ENCODE data around the gene SPSB3. TPM values are rescaled to one million over a fixed set of nuclear protein-coding genes. Genes with fewer than 3 reads are reported as not detected.
A peak's percentile ranks its signal among the peaks of the same experiment; 100 is the strongest.

SPSB3 gene
- total RNA-seq, 2 donors from 2014 or later, result 19.1 to 29.2 TPM

DNA sequence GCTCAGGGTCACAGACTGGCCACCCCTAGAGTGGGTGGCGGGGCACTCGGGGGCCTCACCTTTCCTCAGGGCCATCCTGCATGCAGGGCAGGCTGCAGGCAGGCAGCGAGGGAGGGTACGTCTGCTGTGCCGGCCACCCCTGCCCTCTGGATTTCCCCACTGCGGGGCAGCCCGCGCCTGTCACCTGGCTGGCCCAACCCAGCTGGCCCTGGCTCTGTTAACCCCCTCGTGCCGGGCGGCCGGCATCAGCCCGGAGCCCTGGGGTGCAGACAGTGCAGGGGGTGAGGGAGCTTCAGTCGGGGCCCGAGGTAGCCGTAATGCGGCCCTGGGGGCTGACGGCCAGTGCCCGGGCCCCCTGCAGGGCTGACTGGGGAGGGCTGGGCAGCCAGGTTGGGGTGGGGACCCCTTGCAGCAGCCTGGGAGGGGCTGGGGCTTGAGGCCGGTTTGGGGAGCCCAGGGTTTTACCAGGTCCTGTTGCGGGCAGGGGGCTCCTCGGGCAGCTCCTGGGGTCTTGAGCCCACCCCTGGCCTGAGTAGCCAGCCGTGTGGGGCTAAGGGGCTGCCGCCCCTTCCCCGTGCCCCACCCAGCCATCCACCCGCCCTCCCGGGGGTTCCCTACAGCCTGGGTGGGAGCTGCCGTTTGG lies 11.3 kb upstream of the SPSB3 start, which contains the start of gene IGFALS:
IGFALS (minus strand) TSS at position 128 of the 643 bp plus-strand sequence; CDS start at position 75, 53 bp downstream.
- peaks cover 0 to 16% of the 10 kb centered on the region in 2 donors for H3K36me3 Mint-ChIP-seq
- H3K9me3 Mint-ChIP-seq, result peaks cover 0 to 7% of the 10 kb centered on the region in 2 donors
- no peak within 1 kb of the TSS for H3K27ac Mint-ChIP-seq
- peak; percentile 9 to 11 for ATAC-seq
- no peak for DNase-seq (ENCODE audit: low spot score in 2 of 2)

GRCh38 chr16:1792836-1793577 lies 10.6 kb upstream of the SPSB3 start:
- Mint-ChIP-seq H3K27ac (no peak overlapping the region), H3K36me3 (peaks cover 0 to 15% of the 10 kb centered on the region in 2 donors), H3K9me3 (peaks cover 0 to 7% of the 10 kb centered on the region in 2 donors)
- ATAC-seq (no peak), DNase-seq (ENCODE audit: low spot score in 2 of 2) (no peak)

DNA sequence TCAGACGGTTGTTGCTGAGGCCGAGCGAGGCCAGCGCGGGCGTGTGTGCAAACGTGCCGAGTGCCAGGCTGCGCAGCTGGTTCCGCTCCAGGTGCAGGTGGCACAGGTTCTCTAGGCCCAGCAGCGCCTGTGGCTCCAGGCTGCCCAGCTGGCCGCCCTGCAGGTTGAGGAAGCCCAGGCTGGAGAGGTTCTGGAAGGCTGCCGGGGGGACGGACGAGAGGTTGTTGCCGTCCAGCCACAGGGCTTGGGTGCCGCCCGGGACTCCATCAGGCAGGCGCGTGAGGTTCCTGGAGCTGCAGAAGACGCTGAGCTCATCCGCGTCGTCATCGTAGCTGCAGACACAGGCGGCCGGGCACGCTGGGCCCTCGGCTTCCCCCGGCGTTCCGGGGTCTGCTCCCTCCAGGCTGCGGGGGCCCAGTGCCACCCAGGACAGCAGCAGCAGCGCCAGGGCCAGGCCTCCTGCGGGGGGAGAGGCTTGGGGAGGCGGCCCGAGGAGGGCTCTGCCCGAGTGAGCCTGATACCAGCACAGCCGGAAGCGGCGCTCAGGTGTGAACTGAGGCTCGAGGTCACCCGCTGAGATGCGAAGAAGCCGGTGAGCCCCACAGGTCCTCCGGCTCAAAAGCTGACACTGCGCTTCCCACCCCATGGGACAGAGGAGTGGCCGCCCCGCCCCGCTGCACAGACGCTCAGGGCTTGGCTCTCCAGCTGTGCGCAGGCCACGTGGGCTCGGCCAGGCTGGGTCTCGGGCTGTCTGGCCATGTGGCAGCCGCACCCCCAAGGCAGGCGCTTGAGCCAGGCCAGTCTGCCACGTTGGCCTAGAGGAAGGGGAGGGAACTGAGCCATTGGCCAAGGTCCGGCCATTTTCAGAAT lies 9.8 kb upstream of the SPSB3 start:
- ATAC-seq (no peak), DNase-seq (ENCODE audit: low spot score in 2 of 2) (no peak)
- peaks cover 0 to 5% of the 10 kb centered on the region in 2 donors for H3K9me3 Mint-ChIP-seq
- H3K36me3 Mint-ChIP-seq, result peaks cover 0 to 6% of the 10 kb centered on the region in 2 donors
- H3K27ac Mint-ChIP-seq, result no peak overlapping the region

DNA sequence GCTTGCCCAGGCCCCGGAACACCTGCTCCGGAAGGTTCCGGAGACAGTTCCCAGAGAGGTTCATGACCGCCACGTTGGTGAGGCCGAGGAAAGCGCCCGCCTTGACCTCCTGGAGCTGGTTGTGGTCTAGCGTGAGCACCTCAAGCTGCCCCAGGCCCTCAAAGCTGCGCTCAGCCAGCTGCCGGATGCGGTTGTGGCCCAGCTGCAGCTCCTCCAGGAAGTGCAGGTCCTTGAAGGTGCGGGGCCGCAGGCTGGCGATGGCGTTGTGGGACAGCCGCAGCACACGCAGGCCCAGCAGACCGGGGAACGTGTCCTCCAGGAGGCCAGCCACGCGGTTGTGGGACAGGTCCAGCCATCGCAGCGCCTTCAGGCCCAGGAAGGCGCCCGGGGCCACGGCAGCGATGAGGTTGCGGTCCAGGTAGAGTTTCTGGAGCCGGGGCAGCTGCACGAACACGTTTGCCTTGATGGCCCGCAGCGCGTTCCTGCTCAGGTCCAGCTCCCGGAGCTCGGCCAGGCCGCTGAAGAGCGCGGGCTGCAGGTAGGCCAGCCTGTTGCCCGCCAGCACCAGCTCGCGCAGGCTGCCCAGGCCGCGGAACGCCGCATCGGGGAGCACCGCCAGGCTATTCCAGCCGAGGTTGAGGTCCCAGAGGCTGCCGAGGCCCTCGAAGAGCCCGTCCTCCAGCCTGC lies 9.0 kb upstream of the SPSB3 start:
- no peak for ATAC-seq
- H3K36me3 Mint-ChIP-seq, result no peaks in the 10 kb centered on the region
- no peak overlapping the region for H3K27ac Mint-ChIP-seq
- DNase-seq (ENCODE audit: low spot score in 2 of 2), result no peak
- no peaks in the 10 kb centered on the region for H3K9me3 Mint-ChIP-seq

DNA sequence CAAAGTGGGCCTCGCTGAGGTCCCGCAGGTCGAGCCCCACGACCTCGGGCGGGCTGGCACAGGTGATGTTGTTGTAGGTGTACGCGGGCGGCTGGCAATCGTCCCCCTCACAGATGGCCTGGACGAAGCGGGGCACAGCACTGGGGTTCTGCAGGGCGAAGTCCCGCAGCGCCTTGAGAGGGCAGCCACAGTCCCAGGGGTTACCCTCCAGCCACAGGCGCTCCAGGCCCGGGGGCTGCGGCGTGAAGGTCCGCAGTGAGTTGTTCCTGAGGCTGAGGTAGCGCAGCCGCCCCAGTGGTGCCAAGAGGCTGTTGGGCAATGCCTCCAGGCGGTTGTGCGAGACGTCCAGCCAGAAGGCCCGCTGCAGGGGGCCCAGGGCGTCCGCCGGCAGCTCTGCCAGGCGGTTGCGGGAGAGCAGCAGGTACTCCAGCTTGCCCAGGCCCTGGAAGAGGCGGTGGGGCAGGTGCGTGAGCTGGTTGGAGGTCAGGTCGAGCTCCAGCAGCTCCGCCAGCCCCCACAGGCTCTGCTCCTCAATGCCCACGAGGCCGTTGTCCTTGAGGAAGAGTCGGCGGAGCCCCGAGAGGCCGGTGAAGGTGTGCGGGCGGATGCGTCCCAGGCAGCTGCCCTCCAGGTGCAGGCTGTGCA lies 8.4 kb upstream of the SPSB3 start:
- Mint-ChIP-seq H3K27ac (no peak overlapping the region), H3K36me3 (no peaks in the 10 kb centered on the region), H3K9me3 (no peaks in the 10 kb centered on the region)
- ATAC-seq, result no peak
- DNase-seq (ENCODE audit: low spot score in 2 of 2), result no peak

- no peak for ATAC-seq
- H3K9me3 Mint-ChIP-seq, result no peaks in the 10 kb centered on the region
- H3K27ac Mint-ChIP-seq, result no peak overlapping the region
- H3K36me3 Mint-ChIP-seq, result no peaks in the 10 kb centered on the region
- no peak for DNase-seq (ENCODE audit: low spot score in 2 of 2)
These were observed 7.9 kb upstream of the SPSB3 start for GRCh38 chr16:1790261-1790610.

DNA sequence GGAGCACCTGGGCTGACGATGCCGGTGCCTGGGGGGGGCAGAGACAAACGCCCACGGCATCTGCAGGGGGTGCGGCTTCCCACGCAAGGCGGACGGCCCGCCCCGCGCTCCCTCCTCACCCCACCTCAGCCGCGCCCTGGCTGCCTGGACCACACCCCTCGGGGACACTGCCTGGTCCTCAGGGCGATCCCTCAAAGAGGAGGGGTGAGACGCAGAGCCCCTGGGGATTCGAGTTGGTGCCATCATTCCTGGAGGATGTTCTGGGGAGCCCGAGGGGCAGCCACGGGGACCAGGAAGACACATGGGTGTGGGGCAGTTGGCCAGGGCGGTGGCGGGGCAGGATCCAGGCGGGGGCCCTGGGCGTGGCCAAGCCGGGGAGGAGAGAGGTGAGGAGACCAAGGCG lies 7.3 kb upstream of the SPSB3 start:
- H3K9me3 Mint-ChIP-seq, result no peaks in the 10 kb centered on the region
- H3K27ac Mint-ChIP-seq, result no peak overlapping the region
- no peak for DNase-seq (ENCODE audit: low spot score in 2 of 2)
- no peaks in the 10 kb centered on the region for H3K36me3 Mint-ChIP-seq
- no peak for ATAC-seq

DNA sequence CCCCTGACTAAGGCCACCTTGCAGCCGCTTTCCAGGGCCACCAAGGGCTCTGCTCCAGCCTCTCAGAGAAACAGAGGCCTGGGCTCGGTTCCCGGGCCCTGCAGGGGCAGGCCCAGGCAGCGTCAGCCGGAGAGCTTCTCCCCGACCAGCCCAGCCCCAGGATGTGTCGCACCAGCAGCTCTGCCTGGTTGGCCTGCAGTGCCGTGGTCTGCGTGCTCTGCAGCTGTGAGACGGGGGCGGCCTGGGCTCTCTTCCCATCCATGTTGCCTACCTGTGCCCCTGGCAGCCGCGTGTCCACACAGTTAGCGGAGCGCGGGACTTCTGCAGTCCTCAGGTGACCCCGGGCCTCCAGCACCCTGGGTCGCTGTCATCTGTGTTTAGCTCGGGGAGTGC lies 6.3 kb upstream of the SPSB3 start:
- no peaks in the 10 kb centered on the region for H3K9me3 Mint-ChIP-seq
- H3K27ac Mint-ChIP-seq, result peak overlapping the region in 1 of 2 donors; percentile 4
- no peaks in the 10 kb centered on the region for H3K36me3 Mint-ChIP-seq
- ATAC-seq (no peak), DNase-seq (ENCODE audit: low spot score in 2 of 2) (no peak)

DNA sequence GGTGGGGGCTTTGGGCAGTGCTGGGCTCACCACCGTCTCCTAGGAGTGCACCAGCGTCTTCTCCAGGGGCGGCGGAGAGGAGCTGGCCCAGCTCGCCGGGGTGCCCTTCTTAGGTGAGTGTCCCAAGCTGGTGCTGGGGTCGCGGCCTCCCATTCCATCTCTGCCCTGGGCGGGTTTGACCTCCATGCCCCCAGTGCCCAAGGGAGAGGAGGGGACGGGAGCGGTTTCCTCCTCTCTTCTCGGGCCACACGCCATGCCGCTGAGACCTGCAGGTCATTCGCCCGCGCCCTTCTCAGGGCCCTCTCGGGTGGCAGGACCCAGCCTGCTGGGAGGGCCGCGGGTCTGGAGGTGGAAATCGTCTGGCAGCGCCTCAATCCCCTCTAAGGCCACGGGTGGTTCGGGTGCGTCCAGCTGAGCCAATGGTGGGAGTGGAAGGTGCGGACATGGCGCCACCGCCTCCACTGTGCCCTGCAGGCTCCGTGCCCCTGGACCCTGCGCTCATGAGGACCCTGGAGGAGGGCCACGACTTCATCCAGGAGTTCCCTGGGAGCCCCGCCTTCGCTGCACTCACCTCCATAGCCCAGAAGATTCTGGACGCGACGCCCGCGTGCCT lies 5.8 kb upstream of the SPSB3 start:
- H3K9me3 Mint-ChIP-seq, result no peaks in the 10 kb centered on the region
- DNase-seq (ENCODE audit: low spot score in 2 of 2) (no peak), ATAC-seq (no peak)
- H3K27ac Mint-ChIP-seq, result no peak overlapping the region
- peaks cover 4% of the 10 kb centered on the region in 2 donors for H3K36me3 Mint-ChIP-seq

GRCh38 chr16:1787322-1788094 lies 5.1 kb upstream of the SPSB3 start:
- Mint-ChIP-seq H3K9me3 (no peaks in the 10 kb centered on the region), H3K27ac (no peak overlapping the region), H3K36me3 (peaks cover 6% of the 10 kb centered on the region in 2 donors)
- no peak for ATAC-seq
- DNase-seq (ENCODE audit: low spot score in 2 of 2), result peak in 1 of 2 donors; percentile 2

DNA sequence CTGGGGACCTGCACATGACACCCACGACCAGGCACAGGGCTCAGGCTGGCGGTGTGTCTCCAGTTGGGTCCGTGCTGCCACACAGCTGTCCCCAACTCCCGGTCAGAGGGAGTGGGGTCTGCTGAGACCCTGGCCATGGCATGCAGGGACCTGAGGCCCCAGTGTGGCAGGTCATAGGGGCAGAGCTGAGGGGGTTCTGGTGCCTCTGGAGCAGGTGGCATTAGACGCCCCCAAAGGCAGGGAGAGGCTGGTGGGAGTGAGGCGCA lies 4.6 kb upstream of the SPSB3 start:
- ATAC-seq (no peak), DNase-seq (ENCODE audit: low spot score in 2 of 2) (no peak)
- Mint-ChIP-seq H3K9me3 (no peaks in the 10 kb centered on the region), H3K36me3 (peaks cover 6% of the 10 kb centered on the region in 2 donors), H3K27ac (no peak overlapping the region)

DNA sequence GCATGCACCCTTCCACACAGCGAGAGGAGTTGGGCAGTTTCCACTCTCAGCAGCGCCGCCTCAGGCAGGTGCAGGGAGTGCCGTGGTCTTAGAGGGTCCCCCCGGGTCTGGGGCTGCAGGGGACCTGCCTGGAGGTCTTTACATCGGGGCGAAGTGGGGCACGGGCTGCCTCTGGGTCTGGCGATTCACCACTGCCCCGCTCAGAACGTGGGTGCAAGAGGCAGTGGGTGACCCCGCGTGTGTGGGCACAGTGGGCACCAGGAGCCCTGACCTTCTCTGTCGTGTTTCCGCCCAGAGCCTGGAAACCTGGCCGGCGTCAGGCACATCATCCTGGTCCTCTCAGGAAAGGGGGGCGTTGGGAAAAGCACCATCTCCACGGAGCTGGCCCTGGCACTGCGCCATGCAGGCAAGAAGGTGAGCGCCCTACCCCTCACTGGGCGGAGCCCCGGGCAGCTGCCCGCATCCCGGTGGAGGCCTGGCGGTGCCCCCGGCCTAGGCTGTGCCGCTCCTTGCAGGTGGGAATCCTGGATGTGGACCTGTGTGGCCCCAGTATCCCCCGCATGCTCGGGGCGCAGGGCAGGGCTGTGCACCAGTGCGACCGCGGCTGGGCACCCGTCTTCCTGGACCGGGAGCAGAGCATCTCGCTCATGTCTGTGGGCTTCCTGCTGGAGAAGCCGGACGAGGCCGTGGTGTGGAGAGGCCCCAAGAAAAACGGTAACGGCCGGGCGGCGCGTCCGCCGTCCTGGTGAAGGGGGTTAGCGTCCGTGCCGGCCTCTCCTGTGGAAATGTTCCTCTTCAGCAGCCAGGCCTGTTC lies 4.1 kb upstream of the SPSB3 start:
- H3K27ac Mint-ChIP-seq, result no peak overlapping the region
- no peaks in the 10 kb centered on the region for H3K9me3 Mint-ChIP-seq
- H3K36me3 Mint-ChIP-seq, result peaks cover 6% of the 10 kb centered on the region in 2 donors
- peak in 1 of 2 donors; percentile 3 for DNase-seq (ENCODE audit: low spot score in 2 of 2)
- ATAC-seq, result no peak

GRCh38 chr16:1785846-1786170 lies 3.4 kb upstream of the SPSB3 start:
- Mint-ChIP-seq H3K36me3 (peaks cover 6% of the 10 kb centered on the region in 2 donors), H3K9me3 (no peaks in the 10 kb centered on the region), H3K27ac (no peak overlapping the region)
- no peak for DNase-seq (ENCODE audit: low spot score in 2 of 2)
- no peak for ATAC-seq

DNA sequence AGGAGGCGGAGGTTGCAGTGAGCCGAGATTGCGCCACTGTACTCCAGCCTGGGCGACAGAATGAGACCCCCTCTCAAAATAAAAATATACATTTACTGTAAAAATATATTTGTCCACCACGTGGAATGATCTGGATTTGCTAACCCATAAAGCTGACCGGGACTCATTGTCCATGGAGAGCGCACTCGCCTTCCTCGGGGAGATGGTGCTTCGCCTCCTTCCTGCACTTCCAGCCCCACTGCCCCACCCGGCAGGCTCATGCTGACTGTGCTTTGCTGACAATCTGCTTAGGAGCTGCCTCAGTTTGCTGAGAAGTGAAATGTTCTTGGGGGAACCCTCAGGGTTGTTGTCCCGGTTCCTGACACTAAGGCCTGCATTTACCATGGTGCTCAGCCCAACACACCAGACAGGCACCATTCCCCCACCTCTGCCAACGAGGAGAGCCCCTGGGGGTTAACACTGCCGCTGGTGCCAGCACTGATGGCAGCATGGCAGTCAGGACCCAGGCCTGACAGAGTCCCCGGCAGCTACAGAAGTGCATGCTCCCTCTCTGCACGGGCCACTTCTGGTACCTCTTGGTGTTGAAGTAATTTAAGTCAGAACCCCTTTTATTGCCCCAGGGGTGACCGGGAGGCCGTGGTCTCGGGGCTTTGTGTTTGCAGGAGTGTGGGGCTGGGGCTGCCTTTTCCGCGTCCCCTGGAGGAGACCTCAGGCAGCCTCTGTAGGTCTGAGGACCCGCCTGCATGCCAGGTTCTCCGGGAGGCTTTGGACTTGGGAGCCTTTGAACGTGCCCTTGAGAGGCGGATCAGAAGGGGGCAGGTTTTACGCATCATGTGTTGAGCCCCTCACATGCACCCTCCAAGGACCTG lies 2.8 kb upstream of the SPSB3 start:
- no peak for ATAC-seq

More for the DNA sequence above, 2.8 kb upstream of the SPSB3 start:
- Mint-ChIP-seq H3K36me3 (peaks cover 6% of the 10 kb centered on the region in 2 donors), H3K9me3 (no peaks in the 10 kb centered on the region), H3K27ac (no peak overlapping the region)
- DNase-seq (ENCODE audit: low spot score in 2 of 2), result no peak

Measured in activated naive CD4-positive, alpha-beta T cell treated with anti-CD3 and anti-CD28 coated beads, Interleukin-2, amount 50 U/mL, for 72 hours (primary cell).